Left hindlimb (tissue), 1 donor: Measurements from ENCODE around the gene TMEM176A.
A peak's percentile ranks its signal among the peaks of the same experiment; 100 is the strongest.
"Not testable (repeated sequence)": the region's sequence is repeated elsewhere in the genome, so short reads cannot be mapped to it uniquely, and the experiment has no call there.

Experiments
- DNase-seq: peaks from one replicate; pipeline ENCODE4 v3.0.0-alpha.2; 2018

TMEM176A gene, protein sequence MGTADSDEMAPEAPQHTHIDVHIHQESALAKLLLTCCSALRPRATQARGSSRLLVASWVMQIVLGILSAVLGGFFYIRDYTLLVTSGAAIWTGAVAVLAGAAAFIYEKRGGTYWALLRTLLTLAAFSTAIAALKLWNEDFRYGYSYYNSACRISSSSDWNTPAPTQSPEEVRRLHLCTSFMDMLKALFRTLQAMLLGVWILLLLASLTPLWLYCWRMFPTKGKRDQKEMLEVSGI

DNA sequence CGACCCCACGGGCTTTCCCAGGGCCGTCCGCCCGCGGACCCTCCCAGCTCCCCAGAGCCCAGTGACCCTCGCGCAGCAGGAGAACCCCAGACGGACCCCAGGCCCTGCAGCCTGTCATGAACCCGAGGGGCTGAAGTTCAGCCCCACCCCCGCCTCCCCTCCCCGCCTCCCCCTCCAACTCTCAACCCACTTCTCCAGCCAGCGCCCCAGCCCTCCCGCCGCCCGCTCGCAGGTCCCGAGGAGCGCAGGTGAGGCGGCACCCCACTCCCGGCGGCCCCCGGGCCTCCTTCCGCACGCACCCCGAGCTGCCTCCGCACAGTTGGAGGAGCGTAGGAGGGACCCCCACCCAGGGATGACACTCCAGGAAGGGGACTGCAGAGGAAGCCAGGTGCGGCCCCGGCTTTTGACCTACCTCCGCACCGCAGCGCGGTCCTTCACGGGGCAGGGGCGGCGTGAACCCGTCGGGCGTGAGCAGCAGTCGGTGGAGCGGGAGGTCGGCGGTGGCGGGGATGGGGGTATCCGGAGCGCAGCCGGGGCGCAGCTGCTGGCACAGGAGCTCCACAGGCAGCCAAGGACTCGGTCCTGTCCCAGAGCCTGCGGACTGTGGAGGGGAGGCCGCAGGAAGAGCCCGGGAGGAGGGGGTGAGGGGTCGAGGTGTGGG lies at the start of gene TMEM176A:
TSS of gene TMEM176A (plus strand) at position 189 of the 661 bp plus-strand sequence. CDS start 782 bp downstream, outside the sequence.
- no peak for DNase-seq

DNA sequence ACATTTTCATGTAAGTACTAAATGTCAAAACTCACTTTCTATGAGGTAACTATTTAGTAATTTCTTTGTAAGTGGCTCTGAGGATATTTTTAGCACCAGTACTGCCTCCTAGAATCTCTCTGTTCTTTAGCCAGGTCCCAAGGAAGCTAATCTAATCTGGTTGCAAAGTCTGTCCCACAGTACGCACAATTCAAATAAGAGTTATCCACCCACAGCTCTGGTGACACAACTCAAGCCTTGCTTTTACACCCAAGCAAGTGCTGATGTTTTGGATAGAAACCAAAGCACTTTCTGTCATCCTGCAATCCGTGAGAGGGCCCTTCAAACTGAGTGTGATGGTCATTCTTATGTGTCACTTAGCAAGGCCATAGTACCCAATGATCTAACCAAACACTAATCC lies 48.9 kb upstream of the TMEM176A start:
- no peak for DNase-seq

DNA sequence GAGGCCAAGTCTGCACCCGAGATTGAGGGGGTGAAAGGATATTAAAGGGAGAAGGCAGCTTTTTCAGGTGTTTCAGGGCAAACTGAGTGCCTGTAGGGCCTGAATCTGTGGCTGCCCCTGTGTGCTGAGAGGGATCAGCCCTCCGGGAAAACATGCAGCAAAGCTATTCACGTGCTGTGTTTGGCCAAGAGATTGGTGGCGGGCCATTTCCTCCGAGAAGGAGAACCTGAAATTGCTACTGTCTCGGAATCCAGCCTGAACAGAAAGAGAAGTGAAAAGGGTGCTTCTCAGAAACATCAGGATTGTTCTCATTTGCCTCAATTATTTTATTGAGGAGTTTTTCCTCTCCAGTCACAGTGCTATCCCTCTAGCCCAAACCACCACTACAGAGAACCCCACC lies 47.3 kb upstream of the TMEM176A start:
- DNase-seq, result no peak

DNA sequence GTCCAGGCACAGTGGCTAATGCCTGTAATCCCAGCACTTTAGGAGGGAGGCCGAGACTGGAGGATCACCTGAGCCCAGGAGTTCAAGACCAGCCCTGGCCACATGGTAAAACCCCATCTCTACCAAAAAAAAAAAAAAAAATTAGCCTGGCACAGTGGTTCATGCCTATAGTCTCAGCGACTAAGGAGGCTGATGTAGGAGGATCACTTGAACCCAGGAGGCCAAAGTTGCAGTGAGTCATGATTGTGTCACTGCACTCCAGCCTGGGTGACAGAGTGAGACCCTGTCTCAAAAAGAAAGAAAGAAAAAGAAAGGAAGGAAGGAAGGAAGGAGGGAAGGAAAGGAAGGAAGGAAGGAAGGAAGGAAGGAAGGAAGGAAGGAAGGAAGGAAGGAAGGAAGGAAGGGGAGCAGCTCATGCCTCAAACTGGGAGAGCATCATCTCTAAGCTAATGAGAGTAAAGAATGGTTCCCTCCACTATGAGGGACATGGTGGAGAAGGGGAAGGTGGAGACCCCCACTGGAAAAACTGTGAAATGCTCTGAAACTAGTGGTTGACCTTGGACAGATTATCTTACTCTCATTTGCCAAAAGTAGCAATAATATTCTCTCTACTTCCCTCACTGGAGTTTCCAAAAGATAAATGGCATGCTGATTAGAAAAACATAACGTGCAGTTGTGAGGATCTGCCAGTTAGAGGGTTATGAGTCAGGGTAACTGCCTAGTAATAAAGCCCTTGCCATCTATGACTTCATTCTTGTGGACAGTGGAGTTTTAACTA lies 46.6 kb upstream of the TMEM176A start:
- no peak for DNase-seq

DNA sequence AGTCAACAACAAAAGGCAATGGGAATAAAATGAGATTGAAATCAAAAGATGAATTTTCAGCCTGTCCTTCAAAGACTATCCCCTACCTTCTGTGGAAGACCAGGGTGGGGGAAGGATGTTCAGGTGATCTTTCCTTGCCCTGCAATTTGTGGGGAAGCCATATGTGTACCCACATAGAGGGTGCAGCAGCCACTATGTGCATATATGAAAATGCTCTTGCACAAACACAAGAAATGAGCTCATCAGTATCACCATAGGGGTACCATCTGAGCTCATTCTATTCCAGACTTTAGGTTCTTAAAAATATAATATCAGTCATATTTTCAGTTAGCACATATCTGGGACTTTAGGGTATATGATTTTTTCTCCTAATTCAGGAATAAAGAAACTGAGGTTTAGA lies 45.6 kb upstream of the TMEM176A start:
- no peak for DNase-seq

DNA sequence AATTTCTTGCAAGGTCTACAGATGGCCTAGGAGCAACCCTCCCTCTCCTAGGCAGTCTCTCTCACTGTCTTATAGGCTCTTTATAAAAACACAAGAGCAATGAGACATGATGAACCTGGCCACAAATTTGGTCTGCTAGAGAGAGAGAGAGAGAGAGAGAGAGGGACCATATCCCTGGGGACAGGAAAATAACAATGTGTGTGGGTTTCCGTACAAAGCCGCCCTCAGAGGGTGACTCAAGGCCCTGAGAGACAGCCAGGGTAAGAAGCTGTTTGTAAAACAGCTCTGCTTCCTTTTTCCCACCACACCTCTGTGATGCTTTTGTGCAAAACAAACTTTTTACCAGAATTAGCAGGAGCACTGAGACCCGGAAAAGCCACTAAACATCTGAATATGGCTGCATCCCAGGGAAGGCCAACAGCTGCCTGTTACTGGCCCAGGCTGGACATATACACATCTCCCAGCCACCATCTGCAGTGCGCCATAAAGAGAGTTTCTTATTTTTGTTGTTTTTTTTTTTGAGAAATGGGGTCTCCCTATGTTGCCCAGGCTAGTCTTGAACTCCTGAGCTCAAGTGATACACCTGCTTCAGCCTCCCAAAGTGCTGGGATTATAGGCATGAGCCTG lies 45.0 kb upstream of the TMEM176A start:
- DNase-seq, result no peak

DNA sequence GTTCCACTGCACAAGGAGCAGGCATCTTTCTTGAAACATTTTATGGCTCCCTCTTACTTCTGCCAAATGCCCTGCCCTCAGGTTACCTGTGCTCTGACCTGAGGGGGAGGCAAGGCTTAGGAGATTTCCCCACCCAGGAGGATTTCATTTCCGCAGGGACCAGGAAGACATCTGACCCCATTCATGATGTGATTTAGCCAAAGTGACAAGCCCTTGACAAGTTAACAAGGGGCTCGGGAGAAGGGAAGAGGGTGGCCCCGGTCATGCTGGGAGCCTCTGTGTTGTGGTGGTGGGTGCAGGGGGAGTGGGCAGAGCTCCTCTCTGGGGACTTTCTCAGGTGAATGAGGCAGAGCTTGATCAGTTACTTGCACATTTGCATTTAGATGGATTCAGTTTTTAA lies 44.4 kb upstream of the TMEM176A start:
- DNase-seq, result no peak

DNA sequence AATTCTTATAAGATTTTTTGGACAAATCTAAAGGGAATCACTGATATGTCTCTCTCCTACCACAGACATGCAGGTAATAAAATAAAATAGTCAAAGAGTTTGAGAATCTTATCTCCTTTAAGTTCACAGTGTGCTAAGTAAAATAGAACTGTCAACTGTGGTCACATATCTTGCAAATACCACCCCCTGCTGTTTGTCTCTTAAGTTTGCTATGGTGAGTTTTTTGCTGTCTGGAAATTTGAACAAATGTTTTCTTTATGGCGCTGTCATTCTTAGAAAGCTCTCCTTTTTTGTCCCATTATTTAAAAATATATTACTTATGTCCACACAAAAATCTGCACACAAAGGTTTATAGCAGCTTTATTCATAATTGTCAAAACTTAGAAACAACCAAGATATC lies 43.7 kb upstream of the TMEM176A start:
- DNase-seq, result no peak

DNA sequence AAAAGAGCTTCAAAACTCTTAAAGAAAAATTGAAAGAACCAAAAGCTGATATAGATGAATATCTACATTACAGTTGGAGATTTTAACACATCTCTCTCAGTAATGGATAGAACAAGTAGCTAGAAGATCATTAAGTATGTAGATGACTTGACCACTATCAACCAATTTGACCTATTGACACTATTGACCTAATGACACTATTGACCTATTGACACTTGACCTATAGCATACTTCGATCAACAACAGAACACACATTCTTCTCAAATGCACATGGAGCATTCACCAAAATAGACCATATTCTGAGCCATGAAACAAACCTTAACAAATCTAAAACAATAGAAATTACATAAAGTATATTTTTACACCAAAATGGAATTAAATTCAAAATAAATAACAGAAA lies 41.1 kb upstream of the TMEM176A start:
- no peak for DNase-seq

DNA sequence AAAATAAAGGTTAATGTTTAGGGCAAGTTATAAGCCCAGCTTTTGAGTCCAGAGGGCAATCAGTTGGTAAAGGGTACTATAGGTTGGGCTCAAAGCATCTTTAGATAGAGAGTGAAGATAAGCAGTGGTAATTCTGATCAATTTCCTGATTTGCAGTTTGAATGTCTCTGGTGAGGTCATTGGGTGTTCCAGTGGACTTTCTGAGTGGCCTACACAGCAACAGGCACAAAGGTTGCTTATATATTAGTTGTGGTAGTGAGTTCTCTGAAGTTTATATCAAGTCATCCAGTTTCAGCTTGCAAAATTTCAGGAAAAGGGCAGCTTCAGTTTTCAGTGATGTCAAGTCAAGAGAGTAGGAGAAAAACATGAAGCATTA lies 34.2 kb upstream of the TMEM176A start:
- no peak for DNase-seq

DNA sequence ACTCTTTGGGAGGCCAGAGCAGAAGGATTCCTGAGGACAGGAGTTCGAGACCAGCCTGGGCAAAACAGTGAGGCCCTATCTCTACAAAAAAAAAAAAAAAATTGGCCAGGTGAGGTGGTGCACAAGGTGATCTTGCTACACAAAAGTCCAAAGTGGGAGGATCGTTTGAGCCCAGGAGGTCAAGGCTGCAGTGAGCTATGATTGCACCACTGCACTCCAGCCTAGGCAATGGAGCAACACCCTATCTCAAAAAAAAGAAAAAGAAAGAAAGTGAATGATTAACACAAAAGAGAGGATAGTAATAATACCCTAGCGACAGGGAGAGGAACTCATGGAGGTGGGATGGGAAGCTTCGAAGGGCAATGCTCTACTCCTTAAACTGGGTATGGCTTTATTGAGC lies 30.8 kb upstream of the TMEM176A start:
- DNase-seq, result no peak

DNA sequence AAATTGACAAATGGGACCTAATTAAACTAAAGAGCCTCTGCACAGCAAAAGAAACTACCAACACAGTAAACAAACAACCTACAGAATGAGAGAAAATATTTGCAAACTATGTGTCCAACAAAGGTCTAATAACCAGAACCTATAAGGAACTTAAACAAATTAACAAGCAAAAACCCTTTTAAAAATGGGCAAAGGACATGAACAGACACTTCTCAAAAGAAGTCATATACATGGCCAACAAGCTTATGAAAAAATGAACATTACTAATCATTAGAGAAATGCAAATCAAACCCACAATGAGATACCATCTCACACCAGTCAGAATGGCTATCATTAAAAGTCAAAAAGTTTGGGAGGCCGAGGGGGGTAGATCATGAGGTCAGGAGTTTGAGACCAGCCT lies 26.4 kb upstream of the TMEM176A start:
- not testable (repeated sequence) for DNase-seq

DNA sequence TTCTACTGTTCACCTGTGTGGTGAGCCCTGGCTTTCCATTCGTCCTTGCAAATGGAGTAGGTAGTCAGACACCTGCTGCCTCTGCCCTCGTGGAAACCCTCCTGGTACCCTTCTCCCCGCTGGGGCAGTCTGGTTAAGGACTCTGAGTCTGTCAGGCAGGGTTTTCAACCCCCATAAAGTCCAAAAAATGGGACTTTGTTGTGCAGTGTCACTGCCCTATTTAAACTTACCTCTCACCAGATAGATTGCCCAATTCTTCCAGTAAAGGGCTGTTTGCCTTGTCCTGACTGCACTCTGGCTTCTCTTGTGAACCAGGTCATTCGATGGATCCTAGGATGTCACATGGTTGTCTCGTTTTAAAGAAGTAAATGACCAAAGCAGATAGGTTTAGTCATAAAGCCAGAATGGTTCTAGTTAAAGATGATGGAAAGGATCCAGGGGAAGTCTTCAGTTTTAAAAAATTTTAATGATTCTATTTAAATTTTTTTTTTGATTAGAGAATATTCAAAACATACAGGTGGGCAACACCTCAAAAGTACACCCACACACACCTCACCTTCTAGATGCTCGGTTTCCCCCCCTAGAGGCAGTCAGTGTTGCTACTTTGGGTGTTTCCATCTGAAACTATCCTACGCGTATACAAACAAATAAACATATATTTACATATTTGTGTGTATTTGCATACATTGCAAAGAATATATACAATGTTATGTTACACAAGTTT lies 22.4 kb upstream of the TMEM176A start:
- no peak for DNase-seq

DNA sequence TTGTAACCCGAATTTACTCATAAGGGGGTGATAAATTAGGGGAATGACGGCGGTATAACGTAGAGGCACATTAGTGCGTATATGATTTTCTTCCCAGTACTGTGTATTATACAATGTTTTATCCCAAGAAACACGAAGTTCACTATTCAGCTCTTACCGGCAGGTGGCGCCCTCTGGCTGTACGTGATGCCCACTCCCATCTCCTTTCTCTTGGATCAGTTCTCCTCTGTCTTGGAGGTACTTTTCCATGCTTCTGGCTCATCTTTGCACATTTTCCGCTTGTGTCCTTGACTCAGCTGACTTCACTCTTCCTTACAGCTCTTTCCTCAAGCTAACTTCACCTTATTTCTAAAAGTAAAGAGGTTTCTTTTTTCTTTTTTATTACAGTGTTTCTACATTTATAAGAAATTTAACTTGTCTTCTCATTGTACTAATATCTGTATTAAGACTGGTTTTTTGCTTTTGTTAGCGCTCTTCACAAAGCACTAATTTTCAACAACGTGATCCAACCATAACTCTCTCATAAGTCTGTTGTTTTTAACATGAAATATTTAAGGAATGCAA lies 21.7 kb upstream of the TMEM176A start:
- peak; percentile 86 for DNase-seq

DNA sequence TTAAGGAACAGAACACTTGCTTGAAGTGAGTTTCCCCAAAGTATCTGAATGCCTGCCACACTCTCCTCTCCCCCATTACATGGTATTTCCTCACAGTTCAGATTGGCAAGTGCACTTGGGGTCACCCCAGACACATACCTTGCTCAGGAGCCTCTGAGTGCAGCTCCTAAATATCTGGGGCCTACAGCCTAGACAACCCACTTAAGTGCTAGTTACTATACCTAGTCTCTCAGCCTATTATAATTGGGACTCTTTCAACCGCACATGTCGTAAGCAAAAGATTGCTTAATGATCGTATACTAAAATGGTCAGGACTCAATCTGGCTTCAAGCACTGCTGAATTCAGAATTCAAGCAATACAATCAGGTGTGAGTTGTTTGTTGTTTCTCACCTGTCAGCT lies 20.3 kb upstream of the TMEM176A start:
- no peak for DNase-seq

DNA sequence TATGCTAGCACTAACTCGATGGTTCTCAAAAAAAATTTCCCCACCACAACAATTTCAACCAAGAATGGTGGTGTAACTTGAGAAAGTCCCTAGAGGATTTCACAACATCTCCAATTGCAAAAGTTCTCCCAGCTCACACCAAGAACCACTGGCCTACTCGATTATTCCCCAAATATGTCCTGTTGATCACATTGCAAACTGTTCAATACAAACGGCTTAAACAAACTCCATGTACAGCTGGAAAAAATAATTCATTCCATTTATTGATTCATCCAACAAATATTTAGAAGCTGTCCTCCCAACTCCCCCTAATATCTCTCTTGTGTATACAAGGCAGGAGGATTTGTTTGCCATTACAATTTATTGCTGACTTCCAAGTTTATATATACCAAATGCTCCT lies 19.5 kb upstream of the TMEM176A start:
- DNase-seq, result no peak

DNA sequence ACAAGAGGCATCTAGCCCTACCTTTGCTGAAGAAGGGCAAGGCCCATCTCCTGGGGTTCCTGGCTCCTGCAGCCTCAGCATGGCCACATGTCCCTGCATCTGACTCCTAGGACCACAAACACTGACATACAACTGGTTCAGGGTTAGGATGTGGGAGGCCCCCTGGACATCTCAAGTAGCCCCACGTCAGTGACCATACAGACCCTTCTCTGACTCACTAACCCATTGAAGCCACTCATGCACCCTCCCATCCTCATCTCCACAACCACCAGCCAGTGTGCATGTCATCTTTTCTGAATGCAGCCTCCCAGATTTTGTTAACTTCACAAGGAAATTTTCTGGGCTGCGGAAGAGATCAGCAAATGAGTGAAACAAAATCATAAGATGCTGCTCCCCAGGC lies 18.6 kb upstream of the TMEM176A start:
- DNase-seq, result no peak

DNA sequence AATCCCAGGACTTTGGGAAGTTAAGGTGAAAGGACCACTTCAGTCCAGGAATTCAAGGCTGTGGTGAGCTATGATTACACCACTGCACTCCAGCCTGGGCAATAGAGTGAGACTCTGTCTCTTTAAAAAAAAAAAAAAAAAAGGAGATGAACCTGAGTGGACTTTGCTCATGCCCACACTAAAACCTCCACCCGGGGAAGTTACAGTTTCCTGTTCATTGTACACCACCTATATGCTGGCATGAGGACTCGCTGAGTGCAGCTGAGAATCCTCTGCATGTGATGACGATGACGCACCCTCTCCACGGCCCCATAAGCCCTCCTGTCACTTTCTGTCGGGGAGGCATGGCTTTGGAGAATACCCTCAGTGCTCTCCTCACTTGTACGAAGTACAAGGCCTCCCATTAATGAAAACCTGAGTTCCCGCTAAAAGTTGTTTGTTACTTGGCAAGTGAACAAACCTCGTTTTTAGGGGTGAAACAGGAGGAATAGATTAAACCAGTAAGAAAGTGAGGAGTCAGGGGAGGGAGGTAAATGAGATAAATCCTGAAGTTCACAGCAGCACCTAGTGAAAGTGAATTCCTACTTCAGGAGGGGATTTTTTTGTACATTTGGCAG lies 16.3 kb upstream of the TMEM176A start:
- no peak for DNase-seq

DNA sequence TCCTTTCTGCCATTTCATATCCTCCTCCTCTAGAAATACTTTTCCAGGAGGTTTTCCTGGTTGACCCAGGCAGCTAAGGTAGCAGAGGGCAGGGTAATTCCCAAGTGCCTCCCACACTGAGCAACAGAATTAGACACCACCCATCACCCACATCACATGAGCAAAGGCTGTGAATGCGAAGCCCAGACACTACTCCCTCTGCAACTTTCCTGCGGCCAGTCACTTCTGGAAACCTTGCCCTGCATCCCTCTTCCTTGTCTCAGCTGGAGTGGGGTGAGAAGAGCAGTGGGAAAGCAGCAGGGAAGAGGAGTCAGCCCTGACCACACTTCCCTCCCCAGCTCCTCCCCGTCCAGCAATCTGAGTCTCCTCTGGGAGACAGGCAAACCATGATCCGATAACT lies 15.6 kb upstream of the TMEM176A start:
- no peak for DNase-seq

DNA sequence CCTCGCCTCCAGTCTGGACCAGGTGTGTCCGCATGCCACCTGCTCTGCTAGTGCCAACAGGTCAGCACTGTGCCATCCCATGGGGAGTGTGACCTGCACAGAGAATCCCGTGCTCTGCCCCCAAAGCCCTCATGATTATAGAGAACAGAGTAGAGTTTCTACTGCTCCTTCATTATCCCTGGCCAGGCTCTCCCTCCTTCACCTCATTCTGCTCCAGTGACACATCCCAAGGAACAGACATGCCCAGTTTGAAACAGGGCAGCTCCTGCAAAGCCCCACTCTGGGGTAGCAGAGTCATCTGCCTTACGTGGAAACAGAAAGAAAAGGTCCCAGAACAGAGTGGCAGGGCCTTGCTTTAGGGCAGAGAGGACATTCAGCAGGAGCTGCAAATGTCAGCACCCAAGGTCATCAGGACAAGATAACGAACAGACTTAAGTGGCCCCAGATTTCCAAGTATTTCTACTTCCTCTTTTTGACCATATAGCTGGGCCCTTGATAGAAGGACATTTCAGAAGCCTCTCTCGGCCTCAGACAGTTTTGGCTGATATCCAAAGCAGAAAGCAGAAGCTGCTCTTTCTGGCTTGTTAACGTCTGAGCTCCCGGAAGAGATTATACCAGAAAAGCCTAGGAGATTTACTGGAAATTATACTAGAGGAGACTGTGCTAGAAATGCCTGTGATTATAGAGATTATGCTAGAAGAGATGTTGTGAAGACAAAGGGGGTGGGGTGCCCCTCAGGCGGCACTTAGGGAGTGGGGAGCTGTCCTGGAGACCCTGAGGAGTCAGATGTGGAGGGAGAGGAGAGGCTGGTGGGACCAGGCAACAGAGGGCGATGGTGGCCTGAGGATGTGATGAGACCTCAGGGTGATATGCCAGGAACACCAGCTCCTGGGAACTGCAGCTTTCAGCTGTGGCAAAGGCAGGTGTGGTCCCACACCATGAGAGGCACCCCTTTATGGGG lies 13.0 kb upstream of the TMEM176A start:
- no peak for DNase-seq
